A549 treated with ZK216348 at 1 μM for 4 hours (cell line): ENCODE data around the gene NLGN4Y. TPM values are rescaled to one million over a fixed set of nuclear protein-coding genes. Genes with fewer than 3 reads are reported as not detected.

Source experiments
- total RNA-seq: library from RNA; stranded (reverse); fragments of 200-300 nt; extraction: Qiagen RNA extraction; gene quantifications from 5 replicates; pipeline ENCODE4 v1.2.3, GENCODE V29; 2022; ENCODE audit warnings: low read depth

Gene NLGN4Y
- total RNA-seq: 1.4 to 3.7 TPM (median 3.1 TPM) in 5 replicates

DNA sequence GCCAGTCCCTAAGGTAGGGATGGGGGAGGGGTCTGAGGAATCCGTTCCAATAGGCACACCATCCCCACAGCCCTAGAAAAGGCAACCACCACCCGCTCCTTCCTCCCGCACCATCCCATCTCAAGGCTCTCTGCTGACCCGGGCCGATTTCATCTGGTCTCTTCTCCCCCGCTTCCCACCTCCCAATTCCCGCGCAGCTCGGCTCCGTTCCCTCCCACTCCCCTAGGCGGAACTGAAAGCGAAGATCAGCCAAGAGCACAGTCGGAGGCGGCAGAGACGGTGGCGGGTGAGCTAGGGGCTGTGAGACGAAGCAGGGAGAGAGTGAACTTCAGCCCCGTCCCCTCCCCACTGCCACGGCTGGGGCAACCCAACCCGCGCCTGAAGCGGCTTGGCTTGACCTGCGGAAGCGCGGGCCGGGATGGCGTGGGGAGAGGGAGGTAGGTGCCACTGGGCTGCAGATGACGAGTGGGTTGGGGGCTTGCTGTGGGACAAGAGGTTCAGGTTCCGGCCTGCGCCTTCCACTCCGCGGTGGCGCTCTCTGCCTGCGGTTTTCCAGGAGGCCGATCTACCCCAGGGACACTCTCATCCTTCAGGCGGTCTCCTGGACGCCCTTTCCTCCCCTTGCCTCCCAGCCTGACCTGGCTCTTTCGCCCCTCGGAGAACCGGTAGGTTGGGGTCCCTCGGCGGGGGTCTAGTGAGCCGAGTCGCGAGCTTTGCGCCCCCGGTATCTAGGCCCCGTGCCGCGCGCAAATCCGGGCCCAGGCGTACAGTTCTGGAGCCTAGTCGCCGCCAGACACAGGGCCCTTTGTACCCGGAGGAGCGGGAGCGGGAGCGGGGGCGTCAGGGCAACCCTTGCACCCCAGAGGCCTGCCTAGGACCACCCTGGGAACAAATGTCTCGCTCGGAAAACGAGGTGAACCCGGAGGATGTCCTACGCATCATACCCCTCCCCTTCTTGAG is at the start of gene NLGN4Y:
NLGN4Y (plus strand) TSS at position 258 of the 960 bp plus-strand sequence. CDS start 97,591 bp downstream, outside the sequence.

